Osteocyte (in vitro differentiated cells): ENCODE results near the gene ATP13A5. TPM values are rescaled to one million over a fixed set of nuclear protein-coding genes. Genes with fewer than 3 reads are reported as not detected.

ENCODE experiments used
- DNase-seq: peaks from one replicate; pipeline ENCODE4 v3.0.0; 2021; ENCODE audit warnings: mixed read lengths; ENCODE audit not compliant: unreplicated experiment; ENCODE audit errors: extremely low spot score
- H3K27ac Mint-ChIP-seq: one replicate; pipeline ENCODE4 v1.8.0; 2021; ENCODE audit warnings: mild to moderate bottlenecking, mixed read lengths; ENCODE audit not compliant: unreplicated experiment
- H3K27me3 Mint-ChIP-seq: one replicate; pipeline ENCODE4 v1.8.0; 2021; ENCODE audit warnings: mixed read lengths; ENCODE audit not compliant: unreplicated experiment
- H3K36me3 Mint-ChIP-seq: one replicate; pipeline ENCODE4 v1.8.0; 2021; ENCODE audit warnings: mixed read lengths; ENCODE audit not compliant: unreplicated experiment
- H3K4me1 Mint-ChIP-seq: one replicate; pipeline ENCODE4 v1.8.0; 2021; ENCODE audit warnings: mixed read lengths; ENCODE audit not compliant: unreplicated experiment
- H3K4me3 Mint-ChIP-seq: one replicate; pipeline ENCODE4 v1.8.0; 2021; ENCODE audit warnings: mild to moderate bottlenecking, moderate library complexity, mixed read lengths; ENCODE audit not compliant: unreplicated experiment
- H3K9me3 Mint-ChIP-seq: one replicate; pipeline ENCODE4 v1.8.0; 2021; ENCODE audit warnings: mixed read lengths; ENCODE audit not compliant: unreplicated experiment
- total RNA-seq: library from RNA; stranded (reverse); gene quantifications from 2 replicates; pipeline ENCODE4 v1.2.1, GENCODE V29; 2021
- TF ChIP-seq, protein P1 (sequence below): fragments of 200-600 bp; sonication (generic); IDR thresholded peaks from 2 replicates; pipeline ENCODE4 v1.5.0; 2021; ENCODE audit warnings: antibody characterized with exemption, mild to moderate bottlenecking, moderate library complexity

Gene ATP13A5
- total RNA-seq, 1 donor from 2014 or later: not detected

DNA sequence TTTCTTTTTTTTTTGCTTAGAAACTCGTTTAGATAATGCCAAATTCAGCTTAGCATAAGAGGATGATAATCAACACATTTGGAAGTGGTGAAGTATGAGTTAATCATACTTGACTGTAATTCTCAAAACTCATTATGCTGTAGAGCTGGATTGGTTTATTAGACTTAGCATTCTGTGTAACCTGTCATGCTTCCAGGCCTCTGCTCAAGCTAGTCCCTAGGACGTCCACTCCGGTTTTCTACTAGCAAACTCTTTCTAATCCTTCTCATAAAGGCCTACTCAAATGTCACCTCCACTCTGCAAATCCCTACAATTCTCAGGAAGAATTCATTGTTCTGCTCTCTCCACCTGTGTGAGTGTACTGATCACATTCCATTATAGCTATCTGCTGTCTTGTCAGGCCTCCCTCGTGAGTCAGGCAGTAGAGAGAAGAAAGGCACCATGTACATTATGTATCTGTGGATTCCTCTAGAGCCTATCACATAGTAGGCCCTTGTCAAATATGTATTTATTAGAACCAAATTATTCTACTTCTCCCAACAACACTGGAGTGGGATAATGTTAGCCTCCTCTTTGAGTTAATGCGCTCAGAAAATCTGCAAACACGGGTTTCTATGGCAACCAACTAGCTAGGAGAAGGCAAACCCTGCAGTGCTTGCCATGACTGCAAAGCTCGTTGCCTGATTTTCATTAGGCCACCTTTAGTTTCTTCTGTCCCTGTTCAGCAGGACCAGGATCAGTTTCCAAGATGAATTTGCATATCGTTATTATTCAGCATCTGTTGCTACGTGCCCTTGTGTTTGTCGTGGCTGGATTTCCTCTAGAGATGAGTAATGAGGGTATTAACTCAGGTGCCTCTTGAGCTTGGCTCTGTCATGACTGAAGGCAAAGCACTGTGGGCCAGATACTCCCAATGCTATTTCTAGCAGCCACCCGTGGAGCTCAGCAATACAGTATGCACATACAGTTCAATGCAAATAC, 30.7 kb downstream of the ATP13A5 start:
- H3K4me1 Mint-ChIP-seq: no peaks in the 10 kb centered on the region
- H3K36me3 Mint-ChIP-seq: no peaks in the 10 kb centered on the region
- peaks cover 4% of the 10 kb centered on the region for H3K27me3 Mint-ChIP-seq
- H3K27ac Mint-ChIP-seq: no peak overlapping the region
- H3K9me3 Mint-ChIP-seq: no peaks in the 10 kb centered on the region
- no peak overlapping the region for H3K4me3 Mint-ChIP-seq
- no peak for DNase-seq
- TF ChIP-seq, protein P1, sequence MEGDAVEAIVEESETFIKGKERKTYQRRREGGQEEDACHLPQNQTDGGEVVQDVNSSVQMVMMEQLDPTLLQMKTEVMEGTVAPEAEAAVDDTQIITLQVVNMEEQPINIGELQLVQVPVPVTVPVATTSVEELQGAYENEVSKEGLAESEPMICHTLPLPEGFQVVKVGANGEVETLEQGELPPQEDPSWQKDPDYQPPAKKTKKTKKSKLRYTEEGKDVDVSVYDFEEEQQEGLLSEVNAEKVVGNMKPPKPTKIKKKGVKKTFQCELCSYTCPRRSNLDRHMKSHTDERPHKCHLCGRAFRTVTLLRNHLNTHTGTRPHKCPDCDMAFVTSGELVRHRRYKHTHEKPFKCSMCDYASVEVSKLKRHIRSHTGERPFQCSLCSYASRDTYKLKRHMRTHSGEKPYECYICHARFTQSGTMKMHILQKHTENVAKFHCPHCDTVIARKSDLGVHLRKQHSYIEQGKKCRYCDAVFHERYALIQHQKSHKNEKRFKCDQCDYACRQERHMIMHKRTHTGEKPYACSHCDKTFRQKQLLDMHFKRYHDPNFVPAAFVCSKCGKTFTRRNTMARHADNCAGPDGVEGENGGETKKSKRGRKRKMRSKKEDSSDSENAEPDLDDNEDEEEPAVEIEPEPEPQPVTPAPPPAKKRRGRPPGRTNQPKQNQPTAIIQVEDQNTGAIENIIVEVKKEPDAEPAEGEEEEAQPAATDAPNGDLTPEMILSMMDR: no peak

DNA sequence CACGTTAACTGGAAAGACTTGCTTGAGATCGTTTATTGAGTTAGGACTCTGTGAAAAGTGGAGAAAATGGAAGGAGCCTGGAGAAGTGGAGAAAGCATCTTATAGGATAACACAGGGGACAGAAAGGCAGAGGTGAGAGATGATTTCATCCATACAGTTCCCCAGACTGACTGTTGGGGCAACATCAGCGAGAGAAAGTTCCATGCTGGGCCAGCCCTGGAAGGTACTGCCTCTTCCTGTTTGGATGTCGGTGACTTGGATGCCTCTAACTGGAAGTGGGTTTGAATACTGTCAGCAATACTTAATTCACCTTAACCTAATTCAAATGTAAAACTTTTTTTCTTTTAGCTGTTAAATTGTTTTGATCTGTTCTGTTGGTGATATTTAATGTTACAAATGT, 32.3 kb downstream of the ATP13A5 start:
- Mint-ChIP-seq H3K4me1 (no peaks in the 10 kb centered on the region), H3K27me3 (peaks cover 10% of the 10 kb centered on the region), H3K36me3 (no peaks in the 10 kb centered on the region), H3K4me3 (no peak overlapping the region), H3K27ac (no peak overlapping the region), H3K9me3 (no peaks in the 10 kb centered on the region)
- no peak for DNase-seq
- TF ChIP-seq, protein P1: no peak

DNA sequence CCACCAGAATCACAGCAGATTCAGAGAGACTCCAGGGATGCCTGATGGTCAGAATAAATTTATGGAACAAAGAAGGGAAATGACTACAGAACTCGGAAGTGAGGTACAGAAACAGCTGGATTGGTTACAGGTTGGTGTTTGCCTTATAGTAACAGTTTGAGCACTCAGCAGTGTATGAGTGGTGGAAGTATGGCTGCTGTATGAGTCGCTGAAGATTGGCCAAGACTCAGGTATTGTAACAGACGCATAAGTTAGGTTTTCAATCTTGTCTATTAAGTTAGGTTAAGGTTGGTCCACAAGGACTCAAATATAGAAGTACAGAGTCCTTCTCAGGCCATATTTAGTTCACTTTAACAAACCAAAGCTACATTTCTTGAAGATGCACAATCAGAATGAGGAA, 33.1 kb downstream of the ATP13A5 start:
- H3K27ac Mint-ChIP-seq: no peak overlapping the region
- H3K36me3 Mint-ChIP-seq: no peaks in the 10 kb centered on the region

DNA sequence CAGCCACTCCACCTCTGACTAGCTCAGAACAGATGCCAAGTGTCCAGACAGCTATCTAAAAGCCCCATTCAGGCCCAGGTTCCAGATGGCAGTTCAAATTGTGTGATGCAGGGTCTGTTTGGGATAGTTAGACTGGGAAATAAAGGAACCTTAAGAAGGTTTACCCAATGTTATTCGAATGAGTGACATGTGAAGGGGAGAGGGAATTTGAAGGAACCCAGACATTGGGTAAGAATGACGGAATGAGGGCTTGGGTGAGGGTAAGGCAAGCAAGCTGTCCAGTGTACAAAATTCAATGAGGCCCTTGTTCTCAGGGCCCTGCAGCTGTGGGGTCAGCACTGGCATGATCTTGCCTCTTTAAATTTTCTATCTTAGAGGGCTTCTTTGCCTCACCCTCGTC, 34.1 kb downstream of the ATP13A5 start:
- Mint-ChIP-seq H3K9me3 (no peaks in the 10 kb centered on the region), H3K4me1 (no peaks in the 10 kb centered on the region), H3K27ac (no peak overlapping the region), H3K27me3 (peaks cover 10% of the 10 kb centered on the region), H3K4me3 (no peak overlapping the region), H3K36me3 (no peaks in the 10 kb centered on the region)
- TF ChIP-seq, protein P1: no peak
- DNase-seq: no peak

More for the DNA sequence above, 33.1 kb downstream of the ATP13A5 start:
- no peak overlapping the region for H3K4me3 Mint-ChIP-seq
- no peak for DNase-seq
- peaks cover 10% of the 10 kb centered on the region for H3K27me3 Mint-ChIP-seq
- no peaks in the 10 kb centered on the region for H3K4me1 Mint-ChIP-seq
- no peaks in the 10 kb centered on the region for H3K9me3 Mint-ChIP-seq
- TF ChIP-seq, protein P1: no peak

DNA sequence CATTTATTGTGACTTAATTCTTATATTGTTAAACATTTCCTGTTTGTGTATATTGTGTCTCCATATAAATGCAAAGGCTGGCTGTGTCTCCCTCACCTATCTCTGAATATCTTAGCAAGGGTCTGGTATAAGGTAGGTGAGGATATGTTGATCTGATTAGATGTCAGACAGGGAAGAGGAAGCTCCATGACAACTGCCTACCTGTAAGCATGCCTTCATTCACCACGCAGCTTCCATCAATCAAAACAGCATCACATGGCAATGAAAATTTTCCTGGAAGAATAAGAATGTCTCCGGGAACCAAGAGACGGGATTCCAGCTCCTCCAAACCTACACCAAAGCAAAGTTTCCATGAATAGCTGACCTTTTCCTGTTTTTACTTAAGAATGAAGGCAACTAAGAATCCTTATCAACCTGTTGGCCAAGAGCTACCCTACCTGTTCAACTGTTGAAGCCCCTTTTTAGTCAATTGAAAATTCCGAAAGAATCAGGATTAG, 34.8 kb downstream of the ATP13A5 start:
- Mint-ChIP-seq H3K9me3 (no peaks in the 10 kb centered on the region), H3K27ac (no peak overlapping the region), H3K4me1 (no peaks in the 10 kb centered on the region), H3K27me3 (peaks cover 10% of the 10 kb centered on the region), H3K36me3 (no peaks in the 10 kb centered on the region), H3K4me3 (no peak overlapping the region)
- TF ChIP-seq, protein P1: no peak
- no peak for DNase-seq
